Measurements from ENCODE around the gene KMT2D. TPM values are rescaled to one million over a fixed set of nuclear protein-coding genes. Genes with fewer than 3 reads are reported as not detected.

Gene KMT2D
- total and polyA plus RNA-seq, 2 of the 8 experiments (the other 6 are each of a cell fraction or from before 2014, with no cell fraction given): 9.1 to 86.3 TPM

- TF ChIP-seq KDM4A (IDR thresholded peaks at IDR 0.05; ENCODE audit: low read depth, low read length, severe bottlenecking): no peak
- TF ChIP-seq FOSL1 (IDR thresholded peaks at IDR 0.05; ENCODE audit: insufficient read depth, low read depth, low read length): no peak
- no peak for TF ChIP-seq HDAC2 (IDR thresholded peaks at IDR 0.05; ENCODE audit: borderline replicate concordance in 1 of 2, low read depth in 2 of 2, low read length in 2 of 2)
- no peak for TF ChIP-seq NRF1 (IDR thresholded peaks at IDR 0.05; ENCODE audit: low read depth, low read length)
Observed at GRCh38 chr12:49050507-49051372, 9.9 kb downstream of the KMT2D start (continued).

All from H1 (cell line).